OCI-LY3 (cell line): ENCODE results near the gene DNMBP.

Experiments used
- H2AFZ ChIP-seq: fragments of 200-600, 300-600 bp; shearing (Covaris generic); 2 replicates; pipeline ENCODE4 v1.6.0; 2014; ENCODE audit warnings: antibody characterized with exemption, low read depth, low read length
- H3K27ac ChIP-seq: fragments of 200-600, 300-600 bp; sonication (generic); 2 replicates; pipeline ENCODE4 v1.5.1; 2014; ENCODE audit warnings: mild to moderate bottlenecking, low read length, moderate library complexity, mixed read lengths
- H3K27me3 ChIP-seq: fragments of 200-600, 300-600 bp; sonication (generic); 2 replicates; pipeline ENCODE4 v1.6.1; 2014; ENCODE audit warnings: low read depth, low read length, mixed read lengths
- H3K36me3 ChIP-seq: fragments of 200-600, 300-600 bp; sonication (generic); replicated peaks from 2 replicates; pipeline ENCODE3; 2014; ENCODE audit warnings: low read depth, low read length, mixed read lengths
- H3K4me1 ChIP-seq: fragments of 300-600, 200-600 bp; sonication (generic); 2 replicates; pipeline ENCODE4 v1.6.1; 2014; ENCODE audit warnings: low read length, mixed read lengths
- H3K4me2 ChIP-seq: fragments of 200-600, 300-600 bp; sonication (generic); 2 replicates; pipeline ENCODE4 v1.6.1; 2014; ENCODE audit warnings: low read length, mixed read lengths
- H3K4me3 ChIP-seq: fragments of 300-600, 200-600 bp; sonication (generic); 2 replicates; pipeline ENCODE4 v1.5.1; 2014; ENCODE audit warnings: antibody characterized with exemption, mild to moderate bottlenecking, low read length, moderate library complexity
- H3K79me2 ChIP-seq: fragments of 300-600, 200-600 bp; shearing (Covaris generic); 2 replicates; pipeline ENCODE4 v1.6.1; 2014; ENCODE audit warnings: mild to moderate bottlenecking, low read length, mixed read lengths
- H3K9ac ChIP-seq: fragments of 300-600, 200-600 bp; shearing (Covaris generic); 2 replicates; pipeline ENCODE4 v1.6.0; 2014; ENCODE audit warnings: mild to moderate bottlenecking, low read length, moderate library complexity
- H3K9me3 ChIP-seq: fragments of 200-600, 300-600 bp; shearing (Covaris generic); 2 replicates; pipeline ENCODE4 v1.6.1; 2014; ENCODE audit warnings: low read length, mixed read lengths; ENCODE audit not compliant: insufficient read depth
- H4K20me1 ChIP-seq: fragments of 200-600, 300-600 bp; sonication (generic); 2 replicates; pipeline ENCODE4 v1.6.1; 2016; ENCODE audit warnings: low read length, mixed read lengths; ENCODE audit not compliant: insufficient read depth
- CTCF ChIP-seq: fragments of 200-600, 300-600 bp; sonication (generic); IDR thresholded peaks from 2 replicates; pipeline ENCODE4 v1.5.1; 2014; ENCODE audit warnings: antibody characterized with exemption, low read length, low read depth
- EZH2phosphoT487 ChIP-seq: fragments of 200-600 bp; shearing (Covaris generic); IDR thresholded peaks from 2 replicates; pipeline ENCODE4 v1.6.1; 2018; ENCODE audit warnings: antibody characterized with exemption, mixed run types, low read depth

DNMBP gene

GRCh38 chr10:99975106-99975829 is 34.5 kb downstream of the DNMBP start:
- H3K9ac ChIP-seq: no peak overlapping the region
- no peak overlapping the region for H3K27ac ChIP-seq
- H3K4me3 ChIP-seq: no peak overlapping the region
- no peaks in the 10 kb centered on the region for H3K79me2 ChIP-seq
- no peaks in the 10 kb centered on the region for H4K20me1 ChIP-seq
- H2AFZ ChIP-seq: no peak overlapping the region
- peaks cover 14% of the 10 kb centered on the region for H3K4me1 ChIP-seq
- H3K4me2 ChIP-seq: peak overlapping the region; percentile 22
- H3K9me3 ChIP-seq: no peaks in the 10 kb centered on the region
- H3K36me3 ChIP-seq: no peaks in the 10 kb centered on the region
- H3K27me3 ChIP-seq: no peaks in the 10 kb centered on the region
- TF ChIP-seq CTCF (no peak), EZH2phosphoT487 (no peak)

- Histone ChIP-seq H3K79me2 (no peaks in the 10 kb centered on the region), H3K4me1 (peaks cover 14% of the 10 kb centered on the region), H3K27ac (no peak overlapping the region)
Observed at GRCh38 chr10:99973190-99973589, 36.6 kb downstream of the DNMBP start.

DNA sequence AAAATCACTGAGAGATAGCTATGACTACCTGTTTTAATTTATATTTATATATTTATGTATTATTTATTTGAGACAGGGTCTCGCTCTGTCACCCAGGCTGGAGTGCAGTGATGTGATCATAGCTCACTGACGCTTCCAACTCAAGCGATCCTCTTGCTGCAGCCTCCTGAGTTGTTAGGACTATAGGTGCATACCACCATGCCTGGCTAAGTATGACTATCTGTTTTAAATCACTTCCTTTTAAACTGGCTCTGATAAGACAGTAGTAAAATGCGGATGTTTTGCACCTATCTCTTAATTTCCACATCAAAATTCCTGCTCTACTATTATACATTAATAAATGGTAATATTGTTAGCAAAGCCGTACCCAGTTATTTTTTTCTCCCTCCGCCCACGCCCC is 41.8 kb downstream of the DNMBP start:
- no peak for TF ChIP-seq EZH2phosphoT487
- TF ChIP-seq CTCF: no peak
- Histone ChIP-seq H3K4me1 (no peaks in the 10 kb centered on the region), H3K9me3 (no peaks in the 10 kb centered on the region), H3K27ac (no peak overlapping the region), H3K9ac (no peak overlapping the region), H3K27me3 (no peaks in the 10 kb centered on the region), H3K4me3 (no peak overlapping the region), H3K79me2 (no peaks in the 10 kb centered on the region), H3K4me2 (no peak overlapping the region), H4K20me1 (no peaks in the 10 kb centered on the region), H2AFZ (no peak overlapping the region), H3K36me3 (no peaks in the 10 kb centered on the region)

More at GRCh38 chr10:99973190-99973589, 36.6 kb downstream of the DNMBP start:
- Histone ChIP-seq H3K9me3 (no peaks in the 10 kb centered on the region), H3K4me3 (no peak overlapping the region), H3K36me3 (no peaks in the 10 kb centered on the region), H3K9ac (no peak overlapping the region), H4K20me1 (no peaks in the 10 kb centered on the region), H2AFZ (no peak overlapping the region), H3K4me2 (no peak overlapping the region), H3K27me3 (no peaks in the 10 kb centered on the region)
- no peak for TF ChIP-seq EZH2phosphoT487
- peak; percentile 40 for TF ChIP-seq CTCF

- H2AFZ ChIP-seq: no peak overlapping the region
- H3K4me1 ChIP-seq: no peaks in the 10 kb centered on the region
- TF ChIP-seq CTCF: no peak
- TF ChIP-seq EZH2phosphoT487: no peak
- no peak overlapping the region for H3K4me2 ChIP-seq
- no peaks in the 10 kb centered on the region for H3K9me3 ChIP-seq
- H3K27me3 ChIP-seq: no peaks in the 10 kb centered on the region
- H3K79me2 ChIP-seq: no peaks in the 10 kb centered on the region
- H3K4me3 ChIP-seq: no peak overlapping the region
- no peak overlapping the region for H3K27ac ChIP-seq
- H3K36me3 ChIP-seq: no peaks in the 10 kb centered on the region
- H3K9ac ChIP-seq: no peak overlapping the region
- H4K20me1 ChIP-seq: no peaks in the 10 kb centered on the region
Observed at GRCh38 chr10:99966306-99966705, 43.4 kb downstream of the DNMBP start.
